ENCODE results near the gene PIK3CG.
"Not testable (repeated sequence)": the region's sequence is repeated elsewhere in the genome, so short reads cannot be mapped to it uniquely, and the experiment has no call there.

PIK3CG gene

DNA sequence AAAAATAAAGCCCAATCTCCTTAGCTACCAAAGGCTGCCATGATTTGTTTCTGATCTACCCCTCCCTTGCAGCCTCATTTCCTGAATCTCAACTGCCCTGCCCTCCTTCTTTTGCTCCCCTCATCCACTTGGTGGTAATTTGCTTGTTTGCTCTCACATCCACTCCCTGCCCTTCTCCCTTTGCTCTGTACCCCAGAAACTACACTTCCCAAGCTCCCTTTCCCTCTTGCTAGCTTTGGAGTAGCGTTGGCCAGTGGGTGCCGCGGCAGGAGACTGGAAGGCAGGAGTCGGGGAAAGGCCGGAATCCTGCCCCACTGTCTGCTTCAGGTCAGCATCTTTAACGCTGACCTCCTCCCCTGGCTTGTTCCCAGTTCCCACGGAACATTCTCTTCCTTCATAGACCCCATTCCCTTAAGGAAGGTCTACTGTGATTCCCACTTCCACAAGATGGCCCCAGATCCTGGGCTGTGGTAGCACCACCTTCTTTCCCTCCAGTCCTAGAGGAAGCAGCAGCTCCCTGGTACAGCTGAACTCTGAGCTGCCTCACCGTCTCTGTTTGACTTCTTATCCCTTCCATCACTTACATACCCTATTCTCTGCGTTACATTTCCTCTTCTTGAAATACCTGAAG lies 79.1 kb downstream of the PIK3CG start:
- FAIRE-seq: no peak

DNA sequence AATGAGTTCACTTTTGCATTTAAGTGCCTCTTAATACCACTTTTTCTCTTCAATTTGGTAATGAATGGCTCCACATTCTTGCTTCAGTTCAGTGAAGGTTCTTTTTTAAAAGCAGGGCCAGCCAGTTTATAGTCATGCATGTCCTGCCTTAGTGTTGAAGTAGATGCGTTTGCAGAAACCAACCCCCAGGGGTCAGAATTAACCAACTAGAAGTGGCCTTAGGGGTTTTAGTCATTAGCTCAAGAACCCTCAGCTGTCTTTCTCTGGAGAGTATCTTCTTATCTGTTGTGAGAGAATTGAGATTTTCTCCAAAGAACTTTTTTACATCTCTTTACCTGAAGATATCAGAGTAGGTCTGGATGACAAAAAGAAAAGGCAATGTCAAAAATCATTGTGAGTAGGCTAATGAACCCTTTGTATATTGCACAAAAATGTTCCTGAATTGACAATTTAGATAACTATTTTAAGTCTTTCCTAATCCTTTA lies 82.2 kb downstream of the PIK3CG start:
- FAIRE-seq: no peak

DNA sequence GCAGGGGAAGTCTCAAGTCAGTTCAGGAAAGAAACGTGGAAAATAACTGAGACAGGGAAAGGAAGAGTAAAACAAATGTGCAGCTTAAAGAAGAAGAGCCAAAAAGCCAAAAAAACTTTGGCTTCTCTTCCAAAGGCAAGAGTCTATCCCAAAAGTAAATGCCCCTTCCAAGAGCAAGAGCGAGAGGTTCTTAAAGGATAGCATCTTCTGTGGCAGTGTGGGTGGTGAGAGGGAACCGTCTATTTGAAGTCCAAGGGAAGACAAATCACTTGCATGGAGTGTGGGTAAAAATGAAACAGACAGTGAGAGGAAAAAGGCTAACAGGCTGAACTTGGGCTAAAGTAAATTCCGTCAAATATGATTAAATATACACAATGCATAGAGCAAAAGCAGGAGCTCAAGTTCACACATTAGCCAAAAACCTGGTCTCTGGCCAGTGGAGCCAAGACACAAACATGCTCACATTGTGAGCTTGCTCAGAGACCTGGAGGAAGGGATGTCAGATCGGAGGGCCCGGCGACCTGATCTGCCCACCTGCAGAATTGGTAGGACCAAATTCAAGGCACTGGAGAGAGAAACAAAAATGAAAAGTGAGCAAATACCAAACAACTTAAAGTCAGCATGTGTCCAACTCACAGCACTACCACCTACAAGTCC lies 87.0 kb downstream of the PIK3CG start:
- FAIRE-seq: no peak

- no peak for FAIRE-seq
Measured at GRCh38 chr7:106952658-106953231, 87.7 kb downstream of the PIK3CG start.

GRCh38 chr7:106954840-106955239 lies 89.8 kb downstream of the PIK3CG start:
- no peak for FAIRE-seq

DNA sequence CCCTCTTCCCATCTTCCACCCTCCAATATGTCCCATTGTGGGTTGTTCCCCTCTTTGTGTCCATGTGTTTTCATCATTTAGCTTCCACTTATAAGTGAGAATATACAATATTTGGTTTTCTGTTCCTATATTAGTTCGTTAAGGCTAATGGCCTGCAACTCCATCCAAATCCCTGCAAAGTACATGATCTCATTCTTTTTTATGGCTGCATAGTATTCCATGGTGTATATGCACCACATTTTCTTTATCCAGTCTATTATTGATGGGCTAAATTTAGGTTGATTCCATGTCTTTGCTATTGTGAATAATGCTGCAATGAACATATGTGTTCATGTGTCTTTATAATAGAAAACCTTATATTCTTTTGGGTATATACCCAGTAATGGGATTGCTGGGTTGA lies 90.8 kb downstream of the PIK3CG start:
- FAIRE-seq: not testable (repeated sequence)

Data from colon (tissue), 2 donors.